IMR-90 (cell line): ENCODE results near the gene TMED10. TPM values are rescaled to one million over a fixed set of nuclear protein-coding genes. Genes with fewer than 3 reads are reported as not detected.

Experiments used
- ATAC-seq: fragments of 200-7000 bp; cut with Tn5 transposase; 2 replicates; pipeline ENCODE4 v1.9.1; 2020; ENCODE audit warnings: low read depth, mild to moderate bottlenecking, moderate library complexity
- BruUV-seq: library from RNA; stranded (reverse); fragments of 400-500 nt; replicated peaks from 2 replicates; lab custom pipeline; 2021; lab: Mats Ljungman, UMichigan
- CTCF ChIA-PET: fragments of 300-600 bp; formaldehyde crosslinking; extraction: SDS; loops from one replicate; lab custom pipeline; 2021; ENCODE audit warnings: antibody characterized with exemption; lab: Yijun Ruan, JAX
- POLR2A ChIA-PET: fragments of 300-600 bp; sonication (Branson Sonifier 250); formaldehyde crosslinking; loops from one replicate; lab custom pipeline; 2022; ENCODE audit warnings: antibody characterized with exemption; ENCODE audit not compliant: unreplicated experiment; lab: Charles Lee
- DNase-seq: peaks from one replicate; pipeline ENCODE4 v3.0.0; 2013
- H2AFZ ChIP-seq: replicated peaks from 2 replicates; pipeline ENCODE3; 2013; ENCODE audit warnings: low read length, mild to moderate bottlenecking; ENCODE audit not compliant: poor library complexity
- H2AK5ac ChIP-seq: 2 replicates; pipeline ENCODE4 v1.6.1; 2013; ENCODE audit warnings: low read depth, low read length, inconsistent platforms
- H2AK9ac ChIP-seq: replicated peaks from 2 replicates; pipeline ENCODE3; 2013; ENCODE audit warnings: mild to moderate bottlenecking, low read depth, low read length, moderate library complexity; ENCODE audit not compliant: poor library complexity
- H2BK120ac ChIP-seq: 2 replicates; pipeline ENCODE4 v1.6.1; 2013; ENCODE audit warnings: low read depth, low read length, inconsistent platforms
- H2BK15ac ChIP-seq: 3 replicates; pipeline ENCODE4 v1.6.1; 2013; ENCODE audit warnings: low read depth, low read length, inconsistent platforms
- H2BK20ac ChIP-seq: 2 replicates; pipeline ENCODE4 v1.6.1; 2013; ENCODE audit warnings: low read depth, mild to moderate bottlenecking, inconsistent platforms, low read length, moderate library complexity
- H2BK5ac ChIP-seq: 2 replicates; pipeline ENCODE4 v1.6.1; 2013; ENCODE audit warnings: mild to moderate bottlenecking, low read depth, low read length, inconsistent platforms; ENCODE audit not compliant: poor library complexity, severe bottlenecking
- H3K14ac ChIP-seq: replicated peaks from 2 replicates; pipeline ENCODE4 v1.6.1; 2013; ENCODE audit warnings: low read depth, low read length, inconsistent platforms
- H3K18ac ChIP-seq: 2 replicates; pipeline ENCODE4 v1.6.1; 2013; ENCODE audit warnings: low read depth, low read length, control low read depth
- H3K23ac ChIP-seq: 2 replicates; pipeline ENCODE4 v1.6.1; 2013; ENCODE audit warnings: low read depth, low read length, inconsistent platforms
- H3K27ac ChIP-seq: 2 replicates; pipeline ENCODE4 v1.5.1; 2013; ENCODE audit warnings: mild to moderate bottlenecking, control low read depth, low read length; ENCODE audit not compliant: insufficient read depth
- H3K27me3 ChIP-seq: 2 replicates; pipeline ENCODE4 v1.6.1; 2013; ENCODE audit warnings: low read length; ENCODE audit not compliant: control insufficient read depth, insufficient read depth
- H3K36me3 ChIP-seq: 2 replicates; pipeline ENCODE4 v1.6.1; 2013; ENCODE audit warnings: low read length, mixed read lengths; ENCODE audit not compliant: control insufficient read depth, insufficient read depth
- H3K4ac ChIP-seq: 2 replicates; pipeline ENCODE4 v1.6.1; 2013; ENCODE audit warnings: low read depth, low read length, inconsistent platforms
- H3K4me1 ChIP-seq: 2 replicates; pipeline ENCODE4 v1.6.1; 2013; ENCODE audit warnings: low read length, mixed read lengths; ENCODE audit not compliant: control insufficient read depth, insufficient read depth
- H3K4me2 ChIP-seq: 2 replicates; pipeline ENCODE4 v1.6.1; 2013; ENCODE audit warnings: low read depth, mild to moderate bottlenecking, control low read depth, low read length, moderate library complexity
- H3K4me3 ChIP-seq: 2 replicates; pipeline ENCODE4 v1.5.1; 2013; ENCODE audit warnings: low read depth, mild to moderate bottlenecking, control low read depth, low read length, moderate library complexity; ENCODE audit not compliant: insufficient read depth
- H3K56ac ChIP-seq: 2 replicates; pipeline ENCODE4 v1.6.1; 2013; ENCODE audit warnings: low read length, inconsistent platforms; ENCODE audit not compliant: insufficient read depth; ENCODE audit errors: extremely low read depth
- H3K79me1 ChIP-seq, 2 experiments: 2 replicates each; pipeline ENCODE4 v1.6.1; 2013; ENCODE audit warnings: low read length in 2 of 2, inconsistent platforms in 1 of 2, low read depth in 1 of 2
- H3K9ac ChIP-seq: 2 replicates; pipeline ENCODE4 v1.6.1; 2013; ENCODE audit warnings: low read depth, low read length, control low read depth
- H3K9me1 ChIP-seq: 2 replicates; pipeline ENCODE4 v1.6.1; 2013; ENCODE audit warnings: low read length, inconsistent platforms; ENCODE audit not compliant: insufficient read depth
- H3K9me3 ChIP-seq: 2 replicates; pipeline ENCODE4 v1.6.1; 2013; ENCODE audit warnings: low read length; ENCODE audit not compliant: control insufficient read depth, insufficient read depth
- H4K20me1 ChIP-seq: 2 replicates; pipeline ENCODE4 v1.6.1; 2013; ENCODE audit warnings: low read length, inconsistent platforms; ENCODE audit not compliant: insufficient read depth
- H4K5ac ChIP-seq: 2 replicates; pipeline ENCODE4 v1.6.1; 2013; ENCODE audit warnings: mild to moderate bottlenecking, low read depth, low read length, control low read depth
- H4K8ac ChIP-seq, 2 experiments: 2 replicates each; pipeline ENCODE4 v1.6.1; 2013; ENCODE audit warnings: low read depth in 2 of 2, low read length in 2 of 2, control low read depth in 1 of 2, inconsistent platforms in 1 of 2
- H4K91ac ChIP-seq: 2 replicates; pipeline ENCODE4 v1.6.1; 2013; ENCODE audit warnings: low read depth, low read length, inconsistent platforms; ENCODE audit not compliant: insufficient read depth
- BHLHE40 ChIP-seq: fragments of 150-350 bp; IDR thresholded peaks from 2 replicates; pipeline ENCODE4 v1.6.1; 2016; ENCODE audit warnings: mild to moderate bottlenecking, low read depth, low read length
- CEBPB ChIP-seq: IDR thresholded peaks from 2 replicates; pipeline ENCODE4 v1.6.1; 2012; ENCODE audit warnings: low read depth, low read length, improper control_type of control experiment
- CHD1 ChIP-seq: IDR thresholded peaks from 2 replicates; pipeline ENCODE4 v1.6.1; 2012; ENCODE audit warnings: low read depth, low read length, improper control_type of control experiment
- FOS ChIP-seq: fragments of 150-350 bp; IDR thresholded peaks from 2 replicates; pipeline ENCODE4 v1.6.1; 2016; ENCODE audit warnings: low read depth, low read length
- MAFK ChIP-seq: IDR thresholded peaks from 2 replicates; pipeline ENCODE4 v1.6.1; 2012; ENCODE audit warnings: low read depth, low read length, improper control_type of control experiment
- MXI1 ChIP-seq: IDR thresholded peaks from 2 replicates; pipeline ENCODE4 v1.6.1; 2012; ENCODE audit warnings: low read depth, mild to moderate bottlenecking, low read length, moderate library complexity, borderline replicate concordance
- NFE2L2 ChIP-seq: fragments of 150-350 bp; IDR thresholded peaks from 2 replicates; pipeline ENCODE4 v1.6.1; 2016; ENCODE audit warnings: low read depth, mild to moderate bottlenecking, low read length
- POLR2A ChIP-seq: IDR thresholded peaks from 2 replicates; pipeline ENCODE4 v1.6.1; 2012; ENCODE audit warnings: mild to moderate bottlenecking, low read depth, low read length
- RAD21 ChIP-seq: IDR thresholded peaks from 2 replicates; pipeline ENCODE4 v1.6.1; 2012; ENCODE audit warnings: low read length, improper control_type of control experiment
- RCOR1 ChIP-seq: IDR thresholded peaks from 2 replicates; pipeline ENCODE4 v1.6.1; 2012; ENCODE audit warnings: mild to moderate bottlenecking, low read length, improper control_type of control experiment; ENCODE audit not compliant: insufficient replicate concordance
- RFX5 ChIP-seq: IDR thresholded peaks from 2 replicates; pipeline ENCODE4 v1.8.0; 2012; ENCODE audit warnings: low read depth, mild to moderate bottlenecking, low read length, moderate library complexity
- WGBS, 2 experiments: methylation state at CpG; one replicate each; pipeline versions ENCODE4 v1.1.5 to v1.1.7; 2013; ENCODE audit warnings: missing lambda C conversion rate in 2 of 2; ENCODE audit not compliant: insufficient read length in 1 of 2; ENCODE audit errors: extremely low coverage in 2 of 2; 5-methylcytosine and 5-hydroxymethylcytosine counted together
- dilution Hi-C: fragments of 300-500 bp; cut with HindIII; formaldehyde crosslinking; loops from one replicate; pipeline ENCODE4 v1.14.3; 2018; ENCODE audit warnings: low sequenced_read_pairs; ENCODE audit not compliant: unreplicated experiment
- in situ Hi-C: fragments of 300-500 bp; cut with MboI; formaldehyde crosslinking; loops from 3 replicates; pipeline ENCODE4 v1.14.3; 2019; ENCODE audit warnings: low sequenced_read_pairs, inconsistent platforms, mixed read lengths
- intact Hi-C: fragments of 100-400 bp; cut with micrococcal nuclease; formaldehyde crosslinking; loops from 2 replicates; pipeline ENCODE4 v1.10.0; 2022
- polyA plus RNA-seq, 3 experiments: library from polyadenylated mRNA; depleted of rRNA; stranded (reverse); fragments of >200 nt; gene quantifications; 2 replicates each; pipeline ENCODE4 v1.2.3, GENCODE V29; 2012; ENCODE audit warnings: low replicate concordance in 1 of 3
- total RNA-seq: library from RNA; depleted of rRNA; stranded (reverse); fragments of >200 nt; gene quantifications from 2 replicates; pipeline ENCODE4 v1.2.3, GENCODE V29; 2012
- TF ChIP-seq, protein P1 (sequence below): conservative IDR thresholded peaks from 2 replicates; pipeline ENCODE4 v1.5.1; 2012; ENCODE audit warnings: mild to moderate bottlenecking, low read depth, low read length, improper control_type of control experiment
- TF ChIP-seq, protein P2 (sequence below): fragments of 150-350 bp; IDR thresholded peaks from 2 replicates; pipeline ENCODE4 v1.6.1; 2016; ENCODE audit warnings: low read depth, mild to moderate bottlenecking, low read length, moderate library complexity, borderline replicate concordance

The TMED10 gene
- total and polyA plus RNA-seq, 2 of the 4 experiments (the other 2 are of a cell fraction) = 254 to 441 TPM

DNA sequence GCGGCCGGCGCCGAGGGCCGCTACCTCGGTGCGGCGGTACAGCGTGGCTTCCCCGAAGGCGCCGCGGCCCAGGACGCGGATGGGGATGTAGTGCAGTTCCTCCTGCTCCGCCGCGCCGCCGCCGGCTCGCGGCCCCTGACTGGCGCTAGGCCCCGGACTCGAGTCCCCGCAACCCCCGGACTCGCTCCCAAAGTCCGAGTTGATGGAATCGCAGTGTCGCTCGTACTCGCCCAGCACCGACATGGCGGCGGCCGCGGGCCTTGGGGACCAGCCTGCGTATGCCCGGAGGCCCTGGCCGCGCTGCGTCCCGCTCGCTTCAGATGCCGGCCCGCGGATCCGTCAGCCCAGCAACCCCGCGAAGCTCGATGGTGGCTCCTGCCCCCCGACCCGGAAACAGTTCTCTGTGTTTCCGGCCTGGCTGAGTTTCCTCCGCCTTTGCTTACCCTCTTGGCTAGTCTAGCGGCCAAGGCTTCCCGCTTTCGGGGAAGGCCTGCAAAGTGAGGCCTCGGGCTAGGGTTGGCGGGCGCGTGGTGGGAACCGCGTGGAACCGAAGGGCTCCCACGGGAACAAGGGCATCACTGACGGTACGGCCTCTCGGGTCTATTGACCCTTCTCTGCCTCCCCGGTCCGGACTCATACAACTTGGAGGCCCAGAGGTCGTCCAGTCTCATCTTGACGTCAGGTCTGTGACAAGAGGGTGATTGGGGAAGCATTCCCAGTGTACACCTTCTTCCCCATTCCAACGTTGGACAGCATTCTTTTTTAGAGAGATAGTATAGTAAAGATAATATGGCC, 49.5 kb downstream of the TMED10 start, which contains the start of gene NEK9:
NEK9 (minus strand) TSS at position 370 of the 795 bp plus-strand sequence; CDS start at position 243, 127 bp downstream.
- Histone ChIP-seq H3K4me1 (peaks cover 5% of the 10 kb centered on the region; the same call in 1 of the 2 replicates), H4K8ac (peak within 1 kb of the TSS; percentile 98 to 100), H4K5ac (peak within 1 kb of the TSS; percentile 100), H4K91ac (peak within 1 kb of the TSS; percentile 94), H3K4me3 (peak within 1 kb of the TSS; percentile 91), H3K27ac (peak within 1 kb of the TSS; percentile 93), H2BK15ac (0 out of 3 replicates have a peak within 1 kb of the TSS, but pooled peaks have one; percentile 3), H2AK9ac (peak within 1 kb of the TSS; percentile 21), H2BK120ac (peak within 1 kb of the TSS; percentile 46), H3K4ac (peak within 1 kb of the TSS; percentile 95), H3K18ac (peak within 1 kb of the TSS; percentile 65), H3K4me2 (peak within 1 kb of the TSS; percentile 98), H2AFZ (peak within 1 kb of the TSS; percentile 98), H2BK20ac (peak within 1 kb of the TSS; percentile 40; the same call in 1 of the 2 replicates), H3K14ac (peak within 1 kb of the TSS; percentile 91), H3K27me3 (no peaks in the 10 kb centered on the region), H2AK5ac (peak within 1 kb of the TSS; percentile 55), H3K9me1 (peaks cover 3% of the 10 kb centered on the region; the same call in 1 of the 2 replicates), H3K79me1 (peaks cover 24 to 38% of the 10 kb centered on the region in 2 experiments), H3K9ac (peak within 1 kb of the TSS; percentile 89), H4K20me1 (no peaks in the 10 kb centered on the region), H2BK5ac (peak within 1 kb of the TSS; percentile 82), H3K56ac (peak within 1 kb of the TSS; percentile 76), H3K23ac (peak within 1 kb of the TSS; percentile 84), H3K36me3 (no peaks in the 10 kb centered on the region), H3K9me3 (no peaks in the 10 kb centered on the region)
- no TSS peak for BruUV-seq
- intact Hi-C loops = no loop called here
- DNase-seq = peak; percentile 75
- POLR2A ChIA-PET = interaction anchor here (0.6 kb wide), 1 partner anchor 450 kb away, joined by 3 read pairs; no protein-coding TSS in a partner anchor
- in situ Hi-C loops = no loop called here
- WGBS, 2 experiments = 0% methylated on average over 28 of the region's 76 CpGs; no CpG with 5 or more reads in 1 of the 2 experiments
- dilution Hi-C loops = loop anchor here (25.0 kb wide), 1 partner anchor 185 kb away; no protein-coding TSS in a partner anchor
- peak; percentile 90 for ATAC-seq
- CTCF ChIA-PET = interaction anchor here (1.1 kb wide), 1 partner anchor 179 kb away, joined by 10 read pairs; no protein-coding TSS in a partner anchor
- TF ChIP-seq POLR2A (peak; percentile 79; the same call in 1 of the 2 replicates), CEBPB (no peak), RFX5 (no peak), BHLHE40 (no peak), CHD1 (no peak), MAFK (no peak), RAD21 (no peak; the same call in 1 of the 2 replicates), RCOR1 (no peak), MXI1 (0 out of 2 replicates have a peak, but pooled peaks have one; percentile 19), FOS (no peak), NFE2L2 (no peak)
- TF ChIP-seq, protein P1, sequence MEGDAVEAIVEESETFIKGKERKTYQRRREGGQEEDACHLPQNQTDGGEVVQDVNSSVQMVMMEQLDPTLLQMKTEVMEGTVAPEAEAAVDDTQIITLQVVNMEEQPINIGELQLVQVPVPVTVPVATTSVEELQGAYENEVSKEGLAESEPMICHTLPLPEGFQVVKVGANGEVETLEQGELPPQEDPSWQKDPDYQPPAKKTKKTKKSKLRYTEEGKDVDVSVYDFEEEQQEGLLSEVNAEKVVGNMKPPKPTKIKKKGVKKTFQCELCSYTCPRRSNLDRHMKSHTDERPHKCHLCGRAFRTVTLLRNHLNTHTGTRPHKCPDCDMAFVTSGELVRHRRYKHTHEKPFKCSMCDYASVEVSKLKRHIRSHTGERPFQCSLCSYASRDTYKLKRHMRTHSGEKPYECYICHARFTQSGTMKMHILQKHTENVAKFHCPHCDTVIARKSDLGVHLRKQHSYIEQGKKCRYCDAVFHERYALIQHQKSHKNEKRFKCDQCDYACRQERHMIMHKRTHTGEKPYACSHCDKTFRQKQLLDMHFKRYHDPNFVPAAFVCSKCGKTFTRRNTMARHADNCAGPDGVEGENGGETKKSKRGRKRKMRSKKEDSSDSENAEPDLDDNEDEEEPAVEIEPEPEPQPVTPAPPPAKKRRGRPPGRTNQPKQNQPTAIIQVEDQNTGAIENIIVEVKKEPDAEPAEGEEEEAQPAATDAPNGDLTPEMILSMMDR = no peak
- TF ChIP-seq, protein P2, sequence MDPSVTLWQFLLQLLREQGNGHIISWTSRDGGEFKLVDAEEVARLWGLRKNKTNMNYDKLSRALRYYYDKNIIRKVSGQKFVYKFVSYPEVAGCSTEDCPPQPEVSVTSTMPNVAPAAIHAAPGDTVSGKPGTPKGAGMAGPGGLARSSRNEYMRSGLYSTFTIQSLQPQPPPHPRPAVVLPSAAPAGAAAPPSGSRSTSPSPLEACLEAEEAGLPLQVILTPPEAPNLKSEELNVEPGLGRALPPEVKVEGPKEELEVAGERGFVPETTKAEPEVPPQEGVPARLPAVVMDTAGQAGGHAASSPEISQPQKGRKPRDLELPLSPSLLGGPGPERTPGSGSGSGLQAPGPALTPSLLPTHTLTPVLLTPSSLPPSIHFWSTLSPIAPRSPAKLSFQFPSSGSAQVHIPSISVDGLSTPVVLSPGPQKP = no peak
